ENCODE data around the gene ITGB6.

The ITGB6 gene

GRCh38 chr2:160073284-160073888 lies 126.7 kb downstream of the ITGB6 start:
- no peak overlapping the region for H3K27ac ChIP-seq
- TF ChIP-seq CTCF (IDR thresholded peaks at IDR 0.05) = no peak

GRCh38 chr2:160068906-160069305 lies 131.2 kb downstream of the ITGB6 start:
- TF ChIP-seq ZFX (IDR thresholded peaks at IDR 0.05; ENCODE audit: borderline replicate concordance) (no peak), CTCF (IDR thresholded peaks at IDR 0.05) (no peak)

GRCh38 chr2:160064916-160065315 lies 135.2 kb downstream of the ITGB6 start:
- no peak overlapping the region for H3K27ac ChIP-seq
- TF ChIP-seq ZFX (IDR thresholded peaks at IDR 0.05; ENCODE audit: borderline replicate concordance) (no peak), CTCF (IDR thresholded peaks at IDR 0.05) (no peak)

More at GRCh38 chr2:160068906-160069305, 131.2 kb downstream of the ITGB6 start:
- H3K27ac ChIP-seq = no peak overlapping the region

GRCh38 chr2:160063879-160064612 lies 136.0 kb downstream of the ITGB6 start:
- no peak overlapping the region for H3K27ac ChIP-seq
- no peak for TF ChIP-seq ZFX (IDR thresholded peaks at IDR 0.05; ENCODE audit: borderline replicate concordance)
- no peak for TF ChIP-seq CTCF (IDR thresholded peaks at IDR 0.05)

- H3K27ac ChIP-seq = no peak overlapping the region
- no peak for TF ChIP-seq CTCF (IDR thresholded peaks at IDR 0.05)
- no peak for TF ChIP-seq ZFX (IDR thresholded peaks at IDR 0.05; ENCODE audit: borderline replicate concordance)
Observed at GRCh38 chr2:160063271-160063670, 136.8 kb downstream of the ITGB6 start.

GRCh38 chr2:160062292-160063005 lies 137.6 kb downstream of the ITGB6 start, which contains the start of gene PLA2R1:
PLA2R1 (minus strand) TSS chr2:160062615; CDS start chr2:160062403, 212 bp downstream.
- no peak within 1 kb of the TSS for H3K27ac ChIP-seq
- TF ChIP-seq ZFX (IDR thresholded peaks at IDR 0.05; ENCODE audit: borderline replicate concordance) = no peak
- no peak for TF ChIP-seq CTCF (IDR thresholded peaks at IDR 0.05)

- no peak for TF ChIP-seq ZFX (IDR thresholded peaks at IDR 0.05; ENCODE audit: borderline replicate concordance)
- H3K27ac ChIP-seq = no peak overlapping the region
Observed at GRCh38 chr2:160061944-160062291, 138.2 kb downstream of the ITGB6 start.
